ENCODE measurements around the gene RPUSD4. TPM values are rescaled to one million over a fixed set of nuclear protein-coding genes. Genes with fewer than 3 reads are reported as not detected.

Gene RPUSD4
- total RNA-seq, 3 donors from 2014 or later = 21.4 to 29.1 (median 27.5) TPM

GRCh38 chr11:126182787-126183445 is 28.5 kb downstream of the RPUSD4 start:
- intact Hi-C loops (cut with DNase I; ENCODE audit: low total_unique reads) = no loop called here
- no peak for DNase-seq (ENCODE audit: low spot score in 2 of 2)
- no peak overlapping the region for H3K4me3 ChIP-seq
- H3K27ac ChIP-seq = no peak overlapping the region
- H3K9me3 ChIP-seq = peaks cover 2 to 5% of the 10 kb centered on the region in 2 donors
- no peak for TF ChIP-seq POLR2A (IDR thresholded peaks at IDR 0.05)
- no peak for TF ChIP-seq CTCF (IDR thresholded peaks at IDR 0.05)
- TF ChIP-seq POLR2AphosphoS5 (IDR thresholded peaks at IDR 0.05) = no peak
- no peaks in the 10 kb centered on the region for H3K4me1 ChIP-seq
- H3K36me3 ChIP-seq = no peaks in the 10 kb centered on the region
- H3K27me3 ChIP-seq = no peaks in the 10 kb centered on the region

GRCh38 chr11:126181939-126182730 is 29.3 kb downstream of the RPUSD4 start:
- Histone ChIP-seq H3K27ac (no peak overlapping the region), H3K27me3 (no peaks in the 10 kb centered on the region), H3K4me3 (no peak overlapping the region), H3K9me3 (peaks cover 2 to 5% of the 10 kb centered on the region in 2 donors), H3K36me3 (no peaks in the 10 kb centered on the region), H3K4me1 (no peaks in the 10 kb centered on the region)
- no peak for DNase-seq (ENCODE audit: low spot score in 2 of 2)
- TF ChIP-seq CTCF (IDR thresholded peaks at IDR 0.05) (no peak), POLR2A (IDR thresholded peaks at IDR 0.05) (no peak), POLR2AphosphoS5 (IDR thresholded peaks at IDR 0.05) (no peak)
- intact Hi-C loops (cut with DNase I; ENCODE audit: low total_unique reads) = no loop called here

GRCh38 chr11:126176853-126177470 is 34.5 kb downstream of the RPUSD4 start:
- Histone ChIP-seq H3K9me3 (peaks cover 2 to 5% of the 10 kb centered on the region in 2 donors), H3K4me1 (no peaks in the 10 kb centered on the region), H3K4me3 (no peak overlapping the region), H3K27me3 (no peaks in the 10 kb centered on the region), H3K36me3 (no peaks in the 10 kb centered on the region), H3K27ac (no peak overlapping the region)
- no peak for DNase-seq (ENCODE audit: low spot score in 2 of 2)
- TF ChIP-seq POLR2A (IDR thresholded peaks at IDR 0.05) = no peak
- no peak for TF ChIP-seq POLR2AphosphoS5 (IDR thresholded peaks at IDR 0.05)
- TF ChIP-seq CTCF (IDR thresholded peaks at IDR 0.05) = no peak
- intact Hi-C loops (cut with DNase I; ENCODE audit: low total_unique reads) = no loop called here

GRCh38 chr11:126175393-126175792 is 36.1 kb downstream of the RPUSD4 start:
- DNase-seq (ENCODE audit: low spot score in 2 of 2) = peak in 1 of 2 donors; percentile 26
- H3K4me3 ChIP-seq = no peak overlapping the region
- intact Hi-C loops (cut with DNase I; ENCODE audit: low total_unique reads) = no loop called here
- H3K4me1 ChIP-seq = no peaks in the 10 kb centered on the region
- H3K27me3 ChIP-seq = no peaks in the 10 kb centered on the region
- no peaks in the 10 kb centered on the region for H3K36me3 ChIP-seq
- H3K27ac ChIP-seq = peak overlapping the region; percentile 14 to 69
- TF ChIP-seq POLR2AphosphoS5 (IDR thresholded peaks at IDR 0.05) (peak in 1 of 3 donors; percentile 30), POLR2A (IDR thresholded peaks at IDR 0.05) (no peak)
- H3K9me3 ChIP-seq = peaks cover 1 to 2% of the 10 kb centered on the region in 2 donors

GRCh38 chr11:126174816-126175215 is 36.6 kb downstream of the RPUSD4 start:
- peak overlapping the region in 1 of 2 donors; percentile 69 for H3K27ac ChIP-seq
- H3K36me3 ChIP-seq = no peaks in the 10 kb centered on the region
- H3K4me1 ChIP-seq = no peaks in the 10 kb centered on the region
- TF ChIP-seq POLR2AphosphoS5 (IDR thresholded peaks at IDR 0.05) (no peak), CTCF (IDR thresholded peaks at IDR 0.05) (no peak), POLR2A (IDR thresholded peaks at IDR 0.05) (no peak)
- no peak overlapping the region for H3K4me3 ChIP-seq
- DNase-seq (ENCODE audit: low spot score in 2 of 2) = no peak
- no peaks in the 10 kb centered on the region for H3K27me3 ChIP-seq
- intact Hi-C loops (cut with DNase I; ENCODE audit: low total_unique reads) = no loop called here
- no peaks in the 10 kb centered on the region for H3K9me3 ChIP-seq
